H1 (cell line): ENCODE measurements around the gene SDF2L1. TPM values are rescaled to one million over a fixed set of nuclear protein-coding genes. Genes with fewer than 3 reads are reported as not detected.

ENCODE experiments used
- CTCF ChIA-PET: fragments of 300-600 bp; sonication (Branson Sonifier 250); formaldehyde crosslinking; loops from one replicate; lab custom pipeline; 2021; ENCODE audit not compliant: partially characterized antibody; lab: Charles Lee
- POLR2A ChIA-PET: fragments of 300-600 bp; sonication (Branson Sonifier 250); formaldehyde crosslinking; loops from one replicate; lab custom pipeline; 2021; ENCODE audit warnings: inconsistent platforms; ENCODE audit not compliant: partially characterized antibody; lab: Charles Lee
- DNase-seq, 2 experiments: peaks; one replicate each; pipeline versions ENCODE4 v3.0.0 to v3.0.0-alpha.2; 2010 to 2022; ENCODE audit warnings: low spot score in 2 of 2, low read depth in 1 of 2, mixed read lengths in 1 of 2
- FAIRE-seq: peaks from 2 replicates; lab custom pipeline; 2011; peaks lifted over from hg19 to GRCh38; lab: Jason Lieb, UNC
- H2AFZ ChIP-seq: 2 replicates; pipeline ENCODE4 v1.8.1; 2012; ENCODE audit warnings: low read length, inconsistent platforms
- H2AK5ac ChIP-seq: 2 replicates; pipeline ENCODE4 v1.6.1; 2013; ENCODE audit warnings: low read depth, low read length
- H2BK120ac ChIP-seq: replicated peaks from 2 replicates; pipeline ENCODE3; 2013; ENCODE audit warnings: low read depth, low read length, inconsistent platforms
- H2BK12ac ChIP-seq: 2 replicates; pipeline ENCODE4 v1.6.1; 2013; ENCODE audit warnings: low read depth, low read length
- H2BK15ac ChIP-seq: 2 replicates; pipeline ENCODE4 v1.6.1; 2013; ENCODE audit warnings: low read length
- H2BK20ac ChIP-seq: 2 replicates; pipeline ENCODE4 v1.6.1; 2013; ENCODE audit warnings: low read length
- H2BK5ac ChIP-seq: 2 replicates; pipeline ENCODE4 v1.6.1; 2013; ENCODE audit warnings: low read depth, low read length
- H3K14ac ChIP-seq: 2 replicates; pipeline ENCODE4 v1.6.1; 2013; ENCODE audit warnings: inconsistent platforms; ENCODE audit not compliant: insufficient read length
- H3K18ac ChIP-seq: 2 replicates; pipeline ENCODE4 v1.6.1; 2013; ENCODE audit warnings: low read length; ENCODE audit errors: extremely low read depth
- H3K23ac ChIP-seq: 2 replicates; pipeline ENCODE4 v1.6.1; 2013; ENCODE audit warnings: inconsistent platforms; ENCODE audit not compliant: insufficient read length
- H3K23me2 ChIP-seq: 2 replicates; pipeline ENCODE4 v1.6.1; 2013; ENCODE audit warnings: low read depth, low read length
- H3K27ac ChIP-seq: 2 replicates; pipeline ENCODE4 v1.6.1; 2011; ENCODE audit warnings: low read depth, low read length, inconsistent platforms
- H3K27me3 ChIP-seq, 4 experiments: replicated peaks in 1 of 4; 1 replicate in 1 of 4; 2 replicates in 3 of 4; pipeline versions ENCODE4 v1.6.1 to v1.8.1; 2011 to 2013; ENCODE audit warnings: low read length in 3 of 4, mild to moderate bottlenecking in 3 of 4, inconsistent platforms in 2 of 4, mixed read lengths in 2 of 4, moderate library complexity in 1 of 4; ENCODE audit not compliant: control insufficient read depth in 3 of 4, insufficient read depth in 3 of 4; ENCODE audit errors: extremely low read depth in 1 of 4
- H3K36me3 ChIP-seq, 4 experiments: 2 replicates each; pipeline versions ENCODE4 v1.6.1 to v1.8.1; 2011 to 2013; ENCODE audit warnings: mild to moderate bottlenecking in 4 of 4, low read length in 3 of 4, moderate library complexity in 2 of 4, control low read depth in 1 of 4, inconsistent platforms in 1 of 4; ENCODE audit not compliant: insufficient read depth in 4 of 4, control insufficient read depth in 2 of 4
- H3K4ac ChIP-seq: replicated peaks from 2 replicates; pipeline ENCODE3; 2013; ENCODE audit warnings: low read length, low read depth, mixed read lengths, inconsistent platforms; ENCODE audit not compliant: insufficient read length
- H3K4me1 ChIP-seq, 4 experiments: replicated peaks in 1 of 4; 1 replicate in 1 of 4; 2 replicates in 3 of 4; pipeline versions ENCODE4 v1.6.1 to v1.8.1; 2011 to 2013; ENCODE audit warnings: low read length in 3 of 4, inconsistent platforms in 2 of 4, mixed read lengths in 1 of 4; ENCODE audit not compliant: insufficient read depth in 4 of 4, control insufficient read depth in 3 of 4
- H3K4me2 ChIP-seq, 2 experiments: 2 replicates each; pipeline versions ENCODE4 v1.6.1 to v1.8.1; 2011 to 2013; ENCODE audit warnings: low read depth in 2 of 2, low read length in 2 of 2, control low read depth in 1 of 2, inconsistent platforms in 1 of 2, mild to moderate bottlenecking in 1 of 2; ENCODE audit not compliant: insufficient read depth in 1 of 2
- H3K4me3 ChIP-seq, 4 experiments: fragments of 200-600, 300-600 bp in 1 of 4; sonication (generic), shearing (Covaris generic), sonication (Bioruptor Twin) in 1 of 4; 2 replicates each; pipeline versions ENCODE4 v1.5.1 to v1.8.1; 2011 to 2016; ENCODE audit warnings: low read length in 4 of 4, low read depth in 3 of 4, control low read depth in 2 of 4, inconsistent platforms in 2 of 4, mild to moderate bottlenecking in 2 of 4, mixed read lengths in 1 of 4, moderate library complexity in 1 of 4; ENCODE audit not compliant: insufficient read depth in 2 of 4; ENCODE audit errors: extremely low read depth in 1 of 4
- H3K56ac ChIP-seq: replicated peaks from 2 replicates; pipeline ENCODE3; 2013; ENCODE audit warnings: low read depth, mild to moderate bottlenecking, mixed read lengths, low read length, inconsistent platforms; ENCODE audit not compliant: insufficient read length
- H3K79me1 ChIP-seq: 2 replicates; pipeline ENCODE4 v1.6.1; 2013; ENCODE audit warnings: low read depth, low read length, control low read depth
- H3K79me2 ChIP-seq, 2 experiments: 2 replicates each; pipeline versions ENCODE4 v1.6.1 to v1.8.1; 2012 to 2013; ENCODE audit warnings: low read length in 2 of 2, mild to moderate bottlenecking in 2 of 2, inconsistent platforms in 1 of 2; ENCODE audit not compliant: insufficient read depth in 2 of 2, control insufficient read depth in 1 of 2
- H3K9ac ChIP-seq, 4 experiments: replicated peaks in 1 of 4; 1 replicate in 1 of 4; 2 replicates in 3 of 4; pipeline versions ENCODE4 v1.6.1 to v1.8.1; 2011 to 2013; ENCODE audit warnings: low read depth in 3 of 4, low read length in 3 of 4, control low read depth in 2 of 4, mild to moderate bottlenecking in 2 of 4, moderate library complexity in 2 of 4, inconsistent platforms in 1 of 4; ENCODE audit errors: extremely low read depth in 1 of 4
- H3K9me3 ChIP-seq, 2 experiments: 2 replicates each; pipeline versions ENCODE4 v1.6.1 to v1.8.1; 2012 to 2013; ENCODE audit warnings: mild to moderate bottlenecking in 2 of 2, moderate library complexity in 2 of 2, control low read depth in 1 of 2, inconsistent platforms in 1 of 2, low read depth in 1 of 2, low read length in 1 of 2, mixed read lengths in 1 of 2; ENCODE audit not compliant: insufficient read depth in 2 of 2
- H4K20me1 ChIP-seq, 2 experiments: replicated peaks in 1 of 2; 2 replicates each; pipeline versions ENCODE3 to v1.8.1; 2011 to 2013; ENCODE audit warnings: inconsistent platforms in 2 of 2, low read length in 2 of 2, mild to moderate bottlenecking in 1 of 2; ENCODE audit not compliant: insufficient read depth in 2 of 2, control insufficient read depth in 1 of 2
- H4K5ac ChIP-seq: 2 replicates; pipeline ENCODE4 v1.6.1; 2013; ENCODE audit warnings: low read length, low read depth, mixed read lengths, inconsistent platforms; ENCODE audit not compliant: insufficient read length
- H4K8ac ChIP-seq: 2 replicates; pipeline ENCODE4 v1.8.0; 2013; ENCODE audit warnings: mild to moderate bottlenecking, moderate library complexity, low read length, inconsistent platforms; ENCODE audit not compliant: insufficient read depth; ENCODE audit errors: extremely low read depth
- H4K91ac ChIP-seq: replicated peaks from 2 replicates; pipeline ENCODE3; 2013; ENCODE audit warnings: low read length, mixed read lengths, inconsistent platforms; ENCODE audit not compliant: insufficient read length
- CBX8 ChIP-seq: fragments of 300-800, 300-1000 bp; sonication (generic); IDR thresholded peaks from 2 replicates; pipeline ENCODE4 v1.7.1; 2016; ENCODE audit warnings: low read depth, low read length, borderline replicate concordance
- GABPA ChIP-seq: IDR thresholded peaks from 2 replicates; pipeline ENCODE4 v1.6.1; 2011; ENCODE audit warnings: mild to moderate bottlenecking, low read length, moderate library complexity, borderline replicate concordance; ENCODE audit not compliant: insufficient read depth
- GTF2F1 ChIP-seq: IDR thresholded peaks from 2 replicates; pipeline ENCODE4 v1.6.1; 2012; ENCODE audit warnings: low read depth, low read length, improper control_type of control experiment, borderline replicate concordance
- NRF1 ChIP-seq: IDR thresholded peaks from 2 replicates; pipeline ENCODE4 v1.6.1; 2011; ENCODE audit warnings: mild to moderate bottlenecking, low read depth, low read length, improper control_type of control experiment
- PHF8 ChIP-seq: fragments of 200-600 bp; sonication (generic); conservative IDR thresholded peaks from 2 replicates; pipeline ENCODE4 v1.7.1; 2012; ENCODE audit warnings: low read depth, mild to moderate bottlenecking, inconsistent platforms, low read length, moderate library complexity
- RAD21 ChIP-seq, 2 experiments: IDR thresholded peaks in 1 of 2; conservative IDR thresholded peaks in 1 of 2; 2 replicates each; pipeline ENCODE4 v1.6.1; 2011; ENCODE audit warnings: low read depth in 2 of 2, low read length in 2 of 2, improper control_type of control experiment in 1 of 2, inconsistent platforms in 1 of 2, mild to moderate bottlenecking in 1 of 2, moderate library complexity in 1 of 2
- RNF2 ChIP-seq: fragments of 200-900, 300-1000 bp; sonication (generic); IDR thresholded peaks from 2 replicates; pipeline ENCODE4 v1.7.1; 2016; ENCODE audit warnings: borderline replicate concordance, low read depth, mild to moderate bottlenecking, antibody characterized with exemption, low read length; ENCODE audit not compliant: poor library complexity, severe bottlenecking; ENCODE audit errors: missing control alignments
- SIRT6 ChIP-seq: IDR thresholded peaks from one replicate; pipeline ENCODE4 v1.7.1; 2012; ENCODE audit warnings: low read length, inconsistent platforms
- SIX5 ChIP-seq: IDR thresholded peaks from 2 replicates; pipeline ENCODE4 v1.6.1; 2011; ENCODE audit warnings: mild to moderate bottlenecking, low read depth, low read length
- SP4 ChIP-seq: IDR thresholded peaks from 2 replicates; pipeline ENCODE4 v1.6.1; 2012; ENCODE audit warnings: low read length, inconsistent platforms
- TCF12 ChIP-seq: IDR thresholded peaks from 2 replicates; pipeline ENCODE4 v1.6.1; 2011; ENCODE audit warnings: low read depth, mild to moderate bottlenecking, low read length
- WGBS, 2 experiments: shearing (Covaris generic) in 1 of 2; methylation state at CpG; one replicate each; pipeline versions ENCODE4 v1.1.6 to v1.1.7; 2013 to 2015; ENCODE audit warnings: low lambda C conversion rate in 2 of 2, mixed read lengths in 2 of 2, inconsistent platforms in 1 of 2, low coverage in 1 of 2, missing lambda C conversion rate in 1 of 2; ENCODE audit not compliant: insufficient replicate concordance in 2 of 2, insufficient coverage in 1 of 2, insufficient read length in 1 of 2; ENCODE audit errors: extremely low coverage in 1 of 2, missing lambda C conversion rate in 1 of 2; 5-methylcytosine and 5-hydroxymethylcytosine counted together
- polyA plus RNA-seq, 7 experiments: library from polyadenylated mRNA; depleted of rRNA in 3 of 7; stranded (reverse) in 5 of 7; unstranded in 2 of 7; fragments of >200 nt in 5 of 7; fragments of 200-250 nt in 2 of 7; gene quantifications; 1 replicate in 5 of 7; 2 replicates in 1 of 7; 4 replicates in 1 of 7; pipeline versions ENCODE4 v1.2.1 to v1.2.3, GENCODE V29; 2011 to 2013; ENCODE audit warnings: missing spikeins in 2 of 7, mixed read lengths in 2 of 7
- total RNA-seq: library from RNA; stranded (reverse); fragmentation: NEBNext Ultra II Directional; extraction: Animal tissue kit (Norgen Biotek cat#: 25700); gene quantifications from 2 replicates; pipeline ENCODE4 v1.2.1, GENCODE V29; 2021

Gene SDF2L1
- total and polyA plus RNA-seq, 2 of the 8 experiments (the other 6 are each of a cell fraction or from before 2014, with no cell fraction given) = 51.1 to 59.6 TPM

DNA sequence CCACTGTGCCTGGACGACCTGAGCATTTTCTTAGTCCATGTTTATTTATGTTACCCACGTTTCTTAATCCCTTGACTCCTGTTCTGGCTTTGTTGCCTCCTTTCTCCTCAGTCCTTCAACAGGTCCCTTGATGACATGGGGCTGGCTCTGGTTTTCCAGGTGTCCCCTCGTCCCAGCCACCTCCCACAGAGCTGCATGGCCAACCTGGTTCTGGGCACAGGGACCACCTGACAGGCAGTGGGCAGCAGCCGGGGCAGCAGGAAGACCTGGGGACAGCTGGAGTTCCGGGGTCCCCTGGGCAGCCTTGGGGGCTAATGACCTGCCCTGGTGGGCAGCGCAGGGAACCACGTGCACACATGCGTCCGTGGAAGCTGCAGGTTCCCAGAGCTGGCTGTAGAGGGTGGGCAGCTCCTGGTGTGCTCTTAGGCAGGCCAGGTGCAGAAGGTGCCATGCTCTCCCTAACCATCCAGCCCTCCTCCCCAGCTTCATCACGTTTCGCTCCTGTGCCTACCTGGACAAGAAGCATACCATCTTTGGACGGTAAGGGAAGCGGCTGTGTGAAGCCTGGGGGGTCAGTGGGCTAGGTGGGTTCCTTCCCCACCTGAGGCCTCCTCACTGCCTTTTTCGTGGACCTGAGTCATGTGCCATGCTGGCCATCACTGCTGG lies 51.4 kb downstream of the SDF2L1 start:
- DNase-seq (no peak), FAIRE-seq (no peak)
- Histone ChIP-seq H3K27ac (no peak overlapping the region), H3K18ac (no peak overlapping the region), H4K20me1 (peaks cover 0 to 5% of the 10 kb centered on the region in 2 experiments), H3K4me2 (no peak overlapping the region), H3K4me1 (no peaks in the 10 kb centered on the region), H3K27me3 (no peaks in the 10 kb centered on the region), H3K14ac (no peak overlapping the region), H2BK120ac (no peak overlapping the region), H2AK5ac (no peak overlapping the region), H3K4me3 (no peak overlapping the region), H4K5ac (no peak overlapping the region), H2BK20ac (no peak overlapping the region), H2BK5ac (no peak overlapping the region; the same call in 1 of the 2 replicates), H3K79me2 (no peaks in the 10 kb centered on the region), H2BK12ac (no peak overlapping the region), H3K9me3 (no peaks in the 10 kb centered on the region), H4K91ac (no peak overlapping the region), H4K8ac (no peak overlapping the region), H3K9ac (no peak overlapping the region), H3K4ac (no peak overlapping the region), H3K23me2 (peaks cover 4% of the 10 kb centered on the region; the same call in 1 of the 2 replicates), H2BK15ac (no peak overlapping the region), H3K56ac (no peak overlapping the region), H3K23ac (no peak overlapping the region), H3K36me3 (peaks cover 4 to 16% (median 7%) of the 10 kb centered on the region in 4 experiments; a peak in 5 of 8 replicates), H3K79me1 (no peaks in the 10 kb centered on the region), H2AFZ (no peak overlapping the region)
- 94% methylated on average over 14 of the region's 14 CpGs; no CpG with 5 or more reads in 1 of the 2 experiments for WGBS, 2 experiments
- ChIA-PET POLR2A (interaction anchor here (1.9 to 2.1 kb wide), 2 partner anchors 13 to 42 kb away, joined by 4 read pairs; partner anchors contain the start of gene YPEL1), CTCF (interaction anchor here (0.5 to 1.1 kb wide), 4 partner anchors 21 to 245 kb away, joined by 3 to 5 read pairs (median 3); no protein-coding TSS in a partner anchor)
- TF ChIP-seq RAD21 (IDR thresholded peaks at IDR 0.05 in 1 of 2, conservative IDR thresholded peaks at IDR 0.05 in 1 of 2; ENCODE audit: low read depth in 2 of 2, low read length in 2 of 2) (no peak), SIRT6 (no peak), CBX8 (no peak), TCF12 (no peak), RNF2 (no peak), NRF1 (no peak), GTF2F1 (no peak), GABPA (no peak), SP4 (no peak), PHF8 (no peak), SIX5 (no peak)
